Measurements from ENCODE around the gene FAM217B.

Gene FAM217B

GRCh38 chr20:59933296-59933848 lies 6.8 kb upstream of the FAM217B start, which contains the start of gene SYCP2:
Gene SYCP2, minus strand, starts transcription at chr20:59933637. Its CDS starts 11,224 bp downstream, at chr20:59922413.
- peak within 1 kb of the TSS; percentile 26 for H3K27ac Mint-ChIP-seq
- CTCF ChIA-PET: interaction anchor here (0.5 to 1.8 kb wide), 5 partner anchors 8 to 34 kb away, joined by 3 to 16 read pairs (median 5); no protein-coding TSS in a partner anchor
- H3K4me1 Mint-ChIP-seq: peaks cover 27% of the 10 kb centered on the region
- peak; percentile 62 for DNase-seq
- no peaks in the 10 kb centered on the region for H3K9me3 Mint-ChIP-seq
- H3K4me3 Mint-ChIP-seq: peak within 1 kb of the TSS; percentile 70
- peaks cover 8% of the 10 kb centered on the region for H3K36me3 Mint-ChIP-seq
- H3K27me3 Mint-ChIP-seq: no peaks in the 10 kb centered on the region

GRCh38 chr20:59933849-59934585 lies 6.2 kb upstream of the FAM217B start:
- Mint-ChIP-seq H3K4me1 (peaks cover 33% of the 10 kb centered on the region), H3K27me3 (no peaks in the 10 kb centered on the region), H3K36me3 (peaks cover 13% of the 10 kb centered on the region), H3K27ac (peak overlapping the region; percentile 26), H3K4me3 (peak overlapping the region; percentile 70), H3K9me3 (no peaks in the 10 kb centered on the region)
- CTCF ChIA-PET: interaction anchor here (0.5 to 1.8 kb wide), 5 partner anchors 8 to 35 kb away, joined by 3 to 16 read pairs (median 5); no protein-coding TSS in a partner anchor
- peak; percentile 80 for DNase-seq

GRCh38 chr20:59935457-59936185 lies 4.6 kb upstream of the FAM217B start:
- H3K36me3 Mint-ChIP-seq: peaks cover 13% of the 10 kb centered on the region
- no peaks in the 10 kb centered on the region for H3K27me3 Mint-ChIP-seq
- H3K27ac Mint-ChIP-seq: no peak overlapping the region
- H3K9me3 Mint-ChIP-seq: no peaks in the 10 kb centered on the region
- no peak overlapping the region for H3K4me3 Mint-ChIP-seq
- DNase-seq: no peak
- peaks cover 36% of the 10 kb centered on the region for H3K4me1 Mint-ChIP-seq
- CTCF ChIA-PET: interaction anchor here (0.8 to 1.4 kb wide), 3 partner anchors 8 to 20 kb away, joined by 3 read pairs; no protein-coding TSS in a partner anchor

- no peaks in the 10 kb centered on the region for H3K27me3 Mint-ChIP-seq
- no peak overlapping the region for H3K27ac Mint-ChIP-seq
- DNase-seq: no peak
- H3K4me1 Mint-ChIP-seq: peaks cover 41% of the 10 kb centered on the region
- no peak overlapping the region for H3K4me3 Mint-ChIP-seq
- CTCF ChIA-PET: interaction anchor here (0.8 to 1.4 kb wide), 4 partner anchors 9 to 365 kb away, joined by 3 read pairs; no protein-coding TSS in a partner anchor
- H3K36me3 Mint-ChIP-seq: peaks cover 16% of the 10 kb centered on the region
- no peaks in the 10 kb centered on the region for H3K9me3 Mint-ChIP-seq
Observed at GRCh38 chr20:59936409-59936808, 3.8 kb upstream of the FAM217B start.

- no peaks in the 10 kb centered on the region for H3K9me3 Mint-ChIP-seq
- H3K36me3 Mint-ChIP-seq: peaks cover 14% of the 10 kb centered on the region
- H3K27ac Mint-ChIP-seq: no peak overlapping the region
- H3K4me3 Mint-ChIP-seq: no peak overlapping the region
- CTCF ChIA-PET: interaction anchor here (1.3 to 1.4 kb wide), 2 partner anchors 15 to 365 kb away, joined by 3 read pairs; no protein-coding TSS in a partner anchor
- peaks cover 43% of the 10 kb centered on the region for H3K4me1 Mint-ChIP-seq
- no peaks in the 10 kb centered on the region for H3K27me3 Mint-ChIP-seq
- no peak for DNase-seq
Observed at GRCh38 chr20:59937150-59937549, 3.0 kb upstream of the FAM217B start.

GRCh38 chr20:59938221-59938620 lies 2.0 kb upstream of the FAM217B start:
- Mint-ChIP-seq H3K36me3 (peaks cover 16% of the 10 kb centered on the region), H3K27me3 (no peaks in the 10 kb centered on the region), H3K27ac (peak overlapping the region; percentile 85), H3K4me3 (peak overlapping the region; percentile 82), H3K9me3 (no peaks in the 10 kb centered on the region), H3K4me1 (peaks cover 45% of the 10 kb centered on the region)
- no peak for DNase-seq
- CTCF ChIA-PET: no interaction called here

GRCh38 chr20:59938696-59939051 lies 1.5 kb upstream of the FAM217B start:
- CTCF ChIA-PET: no interaction called here
- DNase-seq: no peak
- H3K27ac Mint-ChIP-seq: peak overlapping the region; percentile 85
- H3K36me3 Mint-ChIP-seq: peaks cover 16% of the 10 kb centered on the region
- peaks cover 45% of the 10 kb centered on the region for H3K4me1 Mint-ChIP-seq
- no peaks in the 10 kb centered on the region for H3K9me3 Mint-ChIP-seq
- no peaks in the 10 kb centered on the region for H3K27me3 Mint-ChIP-seq
- H3K4me3 Mint-ChIP-seq: peak overlapping the region; percentile 82

- peak overlapping the region; percentile 94 for H3K4me3 Mint-ChIP-seq
- H3K27me3 Mint-ChIP-seq: no peaks in the 10 kb centered on the region
- CTCF ChIA-PET: interaction anchor here (0.9 to 1.8 kb wide), 3 partner anchors 13 to 118 kb away, joined by 3 to 5 read pairs (median 5); no protein-coding TSS in a partner anchor
- peak; percentile 27 for DNase-seq
- H3K36me3 Mint-ChIP-seq: peaks cover 21% of the 10 kb centered on the region
- H3K9me3 Mint-ChIP-seq: no peaks in the 10 kb centered on the region
- peak overlapping the region; percentile 85 for H3K27ac Mint-ChIP-seq
- peaks cover 43% of the 10 kb centered on the region for H3K4me1 Mint-ChIP-seq
Observed at GRCh38 chr20:59939052-59939878, 924 bp upstream of the FAM217B start.

- H3K9me3 Mint-ChIP-seq: no peaks in the 10 kb centered on the region
- H3K27me3 Mint-ChIP-seq: no peaks in the 10 kb centered on the region
- H3K27ac Mint-ChIP-seq: peak overlapping the region; percentile 99
- DNase-seq: no peak
- peak overlapping the region; percentile 94 for H3K4me3 Mint-ChIP-seq
- H3K36me3 Mint-ChIP-seq: peaks cover 27% of the 10 kb centered on the region
- peaks cover 43% of the 10 kb centered on the region for H3K4me1 Mint-ChIP-seq
- CTCF ChIA-PET: interaction anchor here (0.9 to 1.8 kb wide), 4 partner anchors 9 to 118 kb away, joined by 3 to 5 read pairs (median 4); no protein-coding TSS in a partner anchor
Observed at GRCh38 chr20:59939879-59940128, 385 bp upstream of the FAM217B start.

- Mint-ChIP-seq H3K4me3 (peak overlapping the region; percentile 94), H3K27me3 (no peaks in the 10 kb centered on the region), H3K27ac (peak overlapping the region; percentile 99), H3K4me1 (peaks cover 48% of the 10 kb centered on the region), H3K9me3 (no peaks in the 10 kb centered on the region), H3K36me3 (peaks cover 33% of the 10 kb centered on the region)
- no peak for DNase-seq
- CTCF ChIA-PET: interaction anchor here (0.7 to 1.8 kb wide), 4 partner anchors 8 to 174 kb away, joined by 3 to 5 read pairs (median 4); no protein-coding TSS in a partner anchor
Observed at GRCh38 chr20:59940956-59941294, 736 bp downstream of the FAM217B start.

- no peak for DNase-seq
- no peaks in the 10 kb centered on the region for H3K9me3 Mint-ChIP-seq
- peak overlapping the region; percentile 21 for H3K27ac Mint-ChIP-seq
- no peaks in the 10 kb centered on the region for H3K27me3 Mint-ChIP-seq
- CTCF ChIA-PET: no interaction called here
- H3K4me1 Mint-ChIP-seq: peaks cover 46% of the 10 kb centered on the region
- H3K36me3 Mint-ChIP-seq: peaks cover 32% of the 10 kb centered on the region
- H3K4me3 Mint-ChIP-seq: no peak overlapping the region
Observed at GRCh38 chr20:59942245-59942644, 2.1 kb downstream of the FAM217B start.

GRCh38 chr20:59944726-59945125 lies 4.5 kb downstream of the FAM217B start:
- no peak overlapping the region for H3K4me3 Mint-ChIP-seq
- no peak overlapping the region for H3K27ac Mint-ChIP-seq
- H3K9me3 Mint-ChIP-seq: no peaks in the 10 kb centered on the region
- H3K4me1 Mint-ChIP-seq: peaks cover 51% of the 10 kb centered on the region
- DNase-seq: no peak
- no peaks in the 10 kb centered on the region for H3K27me3 Mint-ChIP-seq
- H3K36me3 Mint-ChIP-seq: peaks cover 26% of the 10 kb centered on the region
- CTCF ChIA-PET: interaction anchor here (0.9 to 1.4 kb wide), 2 partner anchors 193 to 318 kb away, joined by 3 to 6 read pairs; no protein-coding TSS in a partner anchor

GRCh38 chr20:59945175-59945574 lies 5.0 kb downstream of the FAM217B start:
- peaks cover 51% of the 10 kb centered on the region for H3K4me1 Mint-ChIP-seq

More at GRCh38 chr20:59945175-59945574, 5.0 kb downstream of the FAM217B start:
- DNase-seq: no peak
- H3K36me3 Mint-ChIP-seq: peaks cover 26% of the 10 kb centered on the region
- no peak overlapping the region for H3K4me3 Mint-ChIP-seq
- H3K27me3 Mint-ChIP-seq: no peaks in the 10 kb centered on the region
- CTCF ChIA-PET: interaction anchor here (1.4 to 3.9 kb wide), 2 partner anchors 11 to 318 kb away, joined by 6 to 16 read pairs; partner anchors contain the start of gene SYCP2
- no peak overlapping the region for H3K27ac Mint-ChIP-seq
- no peaks in the 10 kb centered on the region for H3K9me3 Mint-ChIP-seq
